BE2C (cell line): Measurements from ENCODE around the gene COL9A1.

ENCODE experiments used
- DNase-seq: peaks from one replicate; pipeline ENCODE4 v3.0.0-alpha.2; 2020
- H3K27me3 ChIP-seq: fragments of 250-450 bp; sonication (Bioruptor Pico); 2 replicates; pipeline ENCODE4 v1.5.1; 2020; ENCODE audit warnings: mild to moderate bottlenecking
- H3K36me3 ChIP-seq: fragments of 250-450 bp; sonication (Bioruptor Pico); 2 replicates; pipeline ENCODE4 v1.5.1; 2020; ENCODE audit warnings: mild to moderate bottlenecking
- H3K4me1 ChIP-seq: fragments of 250-450 bp; sonication (Bioruptor Pico); 2 replicates; pipeline ENCODE4 v1.5.1; 2020
- H3K4me3 ChIP-seq: 2 replicates; pipeline ENCODE4 v1.5.1; 2011; ENCODE audit warnings: low read depth, low read length
- H3K9me3 ChIP-seq: fragments of 250-450 bp; sonication (Bioruptor Pico); 2 replicates; pipeline ENCODE4 v1.5.1; 2020
- CTCF ChIP-seq: IDR thresholded peaks from 2 replicates; pipeline ENCODE4 v1.5.1; 2012; ENCODE audit warnings: mild to moderate bottlenecking, low read depth, low read length

COL9A1 gene

GRCh38 chr6:70175770-70176169 is 127.1 kb downstream of the COL9A1 start:
- no peaks in the 10 kb centered on the region for H3K27me3 ChIP-seq
- no peak for TF ChIP-seq CTCF
- H3K9me3 ChIP-seq = no peaks in the 10 kb centered on the region
- H3K4me1 ChIP-seq = no peaks in the 10 kb centered on the region
- no peak overlapping the region for H3K4me3 ChIP-seq
- no peak for DNase-seq
- H3K36me3 ChIP-seq = no peaks in the 10 kb centered on the region

- no peak for DNase-seq
- TF ChIP-seq CTCF = no peak
- H3K36me3 ChIP-seq = no peaks in the 10 kb centered on the region
- no peaks in the 10 kb centered on the region for H3K9me3 ChIP-seq
- no peaks in the 10 kb centered on the region for H3K4me1 ChIP-seq
- no peak overlapping the region for H3K4me3 ChIP-seq
- H3K27me3 ChIP-seq = no peaks in the 10 kb centered on the region
These were observed 130.6 kb downstream of the COL9A1 start for GRCh38 chr6:70172252-70172651.

- no peak for DNase-seq
- H3K36me3 ChIP-seq = no peaks in the 10 kb centered on the region
- H3K9me3 ChIP-seq = no peaks in the 10 kb centered on the region
- H3K27me3 ChIP-seq = no peaks in the 10 kb centered on the region
- TF ChIP-seq CTCF = no peak
- 0 out of 2 replicates have a peak, but pooled peaks cover 2% of the 10 kb centered on the region for H3K4me1 ChIP-seq
- no peak overlapping the region for H3K4me3 ChIP-seq
These were observed 131.6 kb downstream of the COL9A1 start for GRCh38 chr6:70171236-70171635.

- Histone ChIP-seq H3K27me3 (no peaks in the 10 kb centered on the region), H3K36me3 (no peaks in the 10 kb centered on the region), H3K9me3 (no peaks in the 10 kb centered on the region), H3K4me1 (0 out of 2 replicates have a peak, but pooled peaks cover 2% of the 10 kb centered on the region), H3K4me3 (no peak overlapping the region)
- TF ChIP-seq CTCF = no peak
- DNase-seq = no peak
These were observed 134.1 kb downstream of the COL9A1 start for GRCh38 chr6:70168681-70169377.
